Testis (tissue), 2 donors: ENCODE measurements around the gene PPCDC.

Experiments
- CTCF ChIP-seq, 3 experiments: fragments of 450-650 bp in 2 of 3; fragments of 200-600 bp in 1 of 3; sonication (generic) in 1 of 3; IDR thresholded peaks; one replicate each; pipeline ENCODE4 v1.5.1; 2016 to 2019; ENCODE audit warnings: antibody characterized with exemption in 3 of 3, mild to moderate bottlenecking in 2 of 3, moderate library complexity in 1 of 3
- POLR2A ChIP-seq: fragments of 450-650 bp; IDR thresholded peaks from one replicate; pipeline ENCODE4 v1.6.1; 2017; ENCODE audit warnings: antibody characterized with exemption, mild to moderate bottlenecking, moderate library complexity

GRCh38 chr15:75037685-75038084 lies 14.3 kb downstream of the PPCDC start:
- TF ChIP-seq CTCF (IDR thresholded peaks at IDR 0.05) (no peak), POLR2A (no peak)
